K562 (cell line): ENCODE results near the gene GKN1. TPM values are rescaled to one million over a fixed set of nuclear protein-coding genes. Genes with fewer than 3 reads are reported as not detected.

Source experiments
- ATAC-seq: fragments of 200-7000 bp; cut with Tn5 transposase; 3 replicates; pipeline ENCODE4 v1.9.1; 2020; ENCODE audit warnings: moderate library complexity
- BruUV-seq: library from RNA; stranded (reverse); fragments of 400-500 nt; replicated peaks from 2 replicates; lab custom pipeline; 2021; lab: Mats Ljungman, UMichigan
- CTCF ChIA-PET: fragments of 300-600 bp; formaldehyde crosslinking; extraction: SDS; loops from one replicate; lab custom pipeline; 2021; ENCODE audit warnings: low intra/inter-chr PET ratio; lab: Yijun Ruan, JAX
- POLR2A ChIA-PET: fragments of 300-600, 350-650 bp; sonication (Branson Sonifier 250); formaldehyde crosslinking; extraction: SDS; loops from one replicate; lab custom pipeline; 2021; ENCODE audit warnings: antibody characterized with exemption, inconsistent platforms; lab: Yijun Ruan, JAX
- DNase-seq, 4 experiments: peaks; one replicate each; pipeline versions ENCODE4 v3.0.0 to v3.0.0-alpha.2; 2011 to 2018; ENCODE audit warnings: low spot score in 3 of 4, mixed read lengths in 3 of 4; ENCODE audit errors: extremely low read depth in 1 of 4
- FAIRE-seq: peaks from 2 replicates; lab custom pipeline; 2011; peaks lifted over from hg19 to GRCh38; lab: Jason Lieb, UNC
- H2AFZ ChIP-seq: 2 replicates; pipeline ENCODE4 v1.6.0; 2011; ENCODE audit warnings: low read depth, low read length, control low read depth, inconsistent platforms
- H3K27ac ChIP-seq: fragments of 200-600 bp; 3 replicates; pipeline ENCODE4 v1.8.0; 2011; ENCODE audit warnings: low read depth, mild to moderate bottlenecking, control low read depth, inconsistent platforms, low read length, moderate library complexity, mixed read lengths; ENCODE audit errors: extremely low read depth
- H3K27me3 ChIP-seq, 2 experiments: fragments of 300-600 bp in 1 of 2; 2 replicates in 1 of 2; 3 replicates in 1 of 2; pipeline versions ENCODE4 v1.6.0 to v1.8.0; 2011; ENCODE audit warnings: inconsistent platforms in 2 of 2, low read length in 2 of 2, mild to moderate bottlenecking in 1 of 2, mixed read lengths in 1 of 2, moderate library complexity in 1 of 2; ENCODE audit not compliant: control insufficient read depth in 2 of 2, insufficient read depth in 2 of 2
- H3K36me3 ChIP-seq: fragments of 300-600 bp; 3 replicates; pipeline ENCODE4 v1.8.0; 2011; ENCODE audit warnings: mild to moderate bottlenecking, low read length, inconsistent platforms; ENCODE audit not compliant: control insufficient read depth, insufficient read depth
- H3K4me1 ChIP-seq, 2 experiments: fragments of 200-600 bp in 1 of 2; replicated peaks in 1 of 2; 2 replicates in 1 of 2; 3 replicates in 1 of 2; pipeline versions ENCODE4 v1.5.1 to v1.8.0; 2011; ENCODE audit warnings: inconsistent platforms in 2 of 2, low read length in 2 of 2, mild to moderate bottlenecking in 1 of 2, mixed read lengths in 1 of 2, moderate library complexity in 1 of 2; ENCODE audit not compliant: control insufficient read depth in 2 of 2, insufficient read depth in 2 of 2
- H3K4me2 ChIP-seq: 2 replicates; pipeline ENCODE4 v1.6.1; 2011; ENCODE audit warnings: low read length, control low read depth, inconsistent platforms, mixed read lengths; ENCODE audit not compliant: insufficient read depth
- H3K4me3 ChIP-seq: fragments of 200-600 bp; sonication (generic), shearing (Covaris generic); 2 replicates; pipeline ENCODE4 v1.5.1; 2016; ENCODE audit warnings: control low read depth, inconsistent platforms
- H3K79me2 ChIP-seq: fragments of 200-600 bp; 3 replicates; pipeline ENCODE4 v1.8.0; 2011; ENCODE audit warnings: low read length, inconsistent platforms; ENCODE audit not compliant: control insufficient read depth, insufficient read depth
- H3K9ac ChIP-seq, 2 experiments: 2 replicates each; pipeline versions ENCODE4 v1.6.0 to v1.6.1; 2011; ENCODE audit warnings: low read depth in 2 of 2, low read length in 2 of 2, control low read depth in 1 of 2, inconsistent platforms in 1 of 2, mild to moderate bottlenecking in 1 of 2, mixed read lengths in 1 of 2; ENCODE audit not compliant: insufficient read depth in 1 of 2
- H3K9me1 ChIP-seq: one replicate; pipeline ENCODE4 v1.6.0; 2011; ENCODE audit warnings: inconsistent platforms, mild to moderate bottlenecking, low read length, moderate library complexity; ENCODE audit not compliant: control insufficient read depth, insufficient read depth
- H3K9me3 ChIP-seq: replicated peaks from 2 replicates; pipeline ENCODE4 v1.5.1; 2011; ENCODE audit warnings: low read depth, low read length, inconsistent platforms; ENCODE audit not compliant: control insufficient read depth, insufficient read depth
- H4K20me1 ChIP-seq: replicated peaks from 2 replicates; pipeline ENCODE4 v1.6.1; 2011; ENCODE audit warnings: low read length, inconsistent platforms, mixed read lengths; ENCODE audit not compliant: control insufficient read depth, insufficient read depth
- ARHGAP35 ChIP-seq: fragments of 450-650 bp; IDR thresholded peaks from 2 replicates; pipeline ENCODE4 v1.6.1; 2018; ENCODE audit not compliant: partially characterized antibody
- CEBPG ChIP-seq, 3 experiments: fragments of 200-800 bp in 1 of 3; sonication (Bioruptor generic) in 1 of 3; sonication (generic) in 1 of 3; formaldehyde crosslinking in 1 of 3; IDR thresholded peaks in 2 of 3; conservative IDR thresholded peaks in 1 of 3; 2 replicates each; pipeline versions ENCODE4 v1.6.1 to v1.8.0; 2016 to 2022; ENCODE audit warnings: missing compliant biosample characterization in 2 of 3, missing genetic modification characterization in 2 of 3, mild to moderate bottlenecking in 1 of 3, missing genetic modification reagents in 1 of 3
- HES1 ChIP-seq: fragments of 450-650 bp; IDR thresholded peaks from 2 replicates; pipeline ENCODE4 v1.6.1; 2016; ENCODE audit warnings: low read depth, mild to moderate bottlenecking, moderate library complexity
- KDM5B ChIP-seq: fragments of 200-600 bp; sonication (generic); IDR thresholded peaks from 2 replicates; pipeline ENCODE4 v1.6.1; 2012; ENCODE audit warnings: low read depth, mild to moderate bottlenecking, moderate library complexity, low read length, control low read depth, inconsistent platforms; ENCODE audit not compliant: insufficient replicate concordance
- PTTG1 ChIP-seq: fragments of 450-650 bp; IDR thresholded peaks from 2 replicates; pipeline ENCODE4 v1.6.1; 2016; ENCODE audit warnings: low read depth, mild to moderate bottlenecking, missing genetic modification characterization, missing compliant biosample characterization
- ZNF445 ChIP-seq: fragments of 250-450 bp; sonication (Bioruptor Pico); IDR thresholded peaks from 2 replicates; pipeline ENCODE4 v1.4.0; 2020; ENCODE audit warnings: low read depth, mild to moderate bottlenecking, moderate library complexity
- ZNF764 ChIP-seq: fragments of 250-450 bp; sonication (Bioruptor Pico); IDR thresholded peaks from 2 replicates; pipeline ENCODE4 v1.4.0; 2020; ENCODE audit warnings: low read depth, mild to moderate bottlenecking, moderate library complexity
- WGBS: fragments of 100-300 bp; shearing (Covaris generic); methylation state at CpG from one replicate; pipeline ENCODE4 v1.1.6; 2016; ENCODE audit warnings: low coverage, mixed read lengths; ENCODE audit not compliant: insufficient coverage; ENCODE audit errors: missing lambda C conversion rate; 5-methylcytosine and 5-hydroxymethylcytosine counted together
- in situ Hi-C: fragments of 300-500 bp; cut with MboI; formaldehyde crosslinking; loops from 4 replicates; pipeline ENCODE4 v1.15.0; 2018; ENCODE audit warnings: inconsistent platforms, mixed read lengths
- intact Hi-C: fragments of 100-400 bp; cut with micrococcal nuclease; formaldehyde crosslinking; loops from 2 replicates; pipeline ENCODE4 v1.14.2; 2022
- polyA plus RNA-seq, 8 experiments: library from polyadenylated mRNA; depleted of rRNA in 4 of 8; stranded (reverse) in 5 of 8; unstranded in 3 of 8; fragments of >200 nt; fragmentation: Nextera tagmentation in 2 of 8; fragmentation: Illumina TruSeq in 1 of 8; extraction: Ambion mirVana in 2 of 8; extraction: Trizol in 1 of 8; gene quantifications; 2 replicates each; pipeline versions ENCODE4 v1.2.1 to v1.2.3, GENCODE V29; 2011 to 2014; ENCODE audit warnings: inconsistent platforms in 1 of 8, missing spikeins in 1 of 8
- total RNA-seq, 7 experiments: library from RNA; depleted of rRNA in 6 of 7; stranded (reverse); fragments of >200 nt in 6 of 7; fragmentation: Illumina TruSeq in 2 of 7; extraction: Trizol in 2 of 7; gene quantifications; 2 replicates each; pipeline versions ENCODE4 v1.2.1 to v1.2.3, GENCODE V29; 2011 to 2021; ENCODE audit warnings: low replicate concordance in 1 of 7

The GKN1 gene
- total and polyA plus RNA-seq, 9 of the 15 experiments (the other 6 are each of a cell fraction or from before 2014, with no cell fraction given) = not detected

DNA sequence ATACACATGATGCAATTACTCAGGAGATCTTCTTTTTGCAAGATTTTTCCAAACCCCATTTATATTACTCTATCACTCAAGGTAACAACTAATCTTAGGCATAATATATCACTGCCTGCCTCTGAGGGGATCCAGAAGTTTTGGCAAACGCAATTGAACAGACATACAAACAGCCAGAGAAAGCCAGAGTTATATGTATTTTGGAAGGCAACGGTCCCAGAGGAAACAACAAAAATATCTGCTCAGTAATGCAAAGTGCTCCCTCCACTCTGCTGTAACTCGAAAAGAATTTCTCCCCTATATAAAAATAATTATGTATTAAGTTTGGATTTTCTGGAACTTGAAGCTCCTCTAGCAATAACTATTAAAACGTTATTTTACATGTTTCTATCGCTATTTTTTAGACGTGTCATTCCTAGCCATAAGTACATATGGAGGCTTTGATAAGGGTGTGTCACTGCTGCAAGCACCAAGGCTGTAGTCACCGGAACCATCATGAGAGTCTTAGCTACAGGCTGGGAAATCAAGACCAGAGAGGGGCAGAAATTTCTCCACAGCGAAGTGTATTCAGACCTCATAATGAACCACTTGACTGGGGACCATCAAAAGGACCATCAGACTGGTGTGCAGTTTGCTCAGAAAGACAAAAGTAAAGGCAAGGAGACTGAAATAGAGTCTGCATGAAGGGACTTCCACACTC, 3.7 kb upstream of the GKN1 start:
- no peak overlapping the region for H3K27ac ChIP-seq
- H3K4me1 ChIP-seq = no peaks in the 10 kb centered on the region
- H3K79me2 ChIP-seq = no peaks in the 10 kb centered on the region
- ATAC-seq (no peak), FAIRE-seq (no peak), DNase-seq (no peak)
- H3K27me3 ChIP-seq = peaks cover 9% of the 10 kb centered on the region in 2 experiments; a peak in 4 of 5 replicates
- H3K4me3 ChIP-seq = no peak overlapping the region
- no peaks in the 10 kb centered on the region for H3K9me1 ChIP-seq
- in situ Hi-C loops = no loop called here
- H2AFZ ChIP-seq = no peak overlapping the region
- no peak overlapping the region for H3K9ac ChIP-seq
- POLR2A ChIA-PET = no interaction called here
- under 1% methylated on average over 8 of the region's 8 CpGs for WGBS
- TF ChIP-seq KDM5B = no peak
- TF ChIP-seq ARHGAP35 = no peak
- TF ChIP-seq PTTG1 (tag) = no peak
- TF ChIP-seq ZNF764 (CRISPR knock-in tag) = no peak
- no peak for TF ChIP-seq ZNF445 (CRISPR knock-in tag)
- no peak for TF ChIP-seq HES1
- TF ChIP-seq CEBPG (CRISPR knock-in tag; IDR thresholded peaks at IDR 0.05) = no peak
- TF ChIP-seq CEBPG (tag; conservative IDR thresholded peaks at IDR 0.05 in 1 of 2, IDR thresholded peaks at IDR 0.05 in 1 of 2) = peak in 1 of 2 experiments; percentile 42; a peak in 2 of 4 replicates
- no peaks in the 10 kb centered on the region for H4K20me1 ChIP-seq
- H3K9me3 ChIP-seq = no peaks in the 10 kb centered on the region
- no peaks in the 10 kb centered on the region for H3K36me3 ChIP-seq
- no TSS peak for BruUV-seq
- H3K4me2 ChIP-seq = no peak overlapping the region
- CTCF ChIA-PET = no interaction called here
- intact Hi-C loops = no loop called here
